ENCODE measurements around the gene DLGAP5.

Gene DLGAP5

GRCh38 chr14:55116246-55117030 is 74.9 kb downstream of the DLGAP5 start:
- H3K4me3 ChIP-seq (ENCODE audit: low read depth, low read length), result no peak overlapping the region

- no peak overlapping the region for H3K4me3 ChIP-seq (ENCODE audit: low read depth, low read length)
Observed at GRCh38 chr14:55115861-55116245, 75.5 kb downstream of the DLGAP5 start.

- no peak overlapping the region for H3K4me3 ChIP-seq (ENCODE audit: low read depth, low read length)
Observed at GRCh38 chr14:55115460-55115859, 75.9 kb downstream of the DLGAP5 start.

- H3K4me3 ChIP-seq (ENCODE audit: low read depth, low read length), result no peak overlapping the region
Observed at GRCh38 chr14:55114720-55115119, 76.7 kb downstream of the DLGAP5 start.

- no peak overlapping the region for H3K4me3 ChIP-seq (ENCODE audit: low read depth, low read length)
Observed at GRCh38 chr14:55111122-55111708, 80.2 kb downstream of the DLGAP5 start.

- no peak overlapping the region for H3K4me3 ChIP-seq (ENCODE audit: low read depth, low read length)
Observed at GRCh38 chr14:55109836-55110235, 81.5 kb downstream of the DLGAP5 start.

- H3K4me3 ChIP-seq (ENCODE audit: low read depth, low read length), result no peak overlapping the region
Observed at GRCh38 chr14:55107766-55108554, 83.4 kb downstream of the DLGAP5 start.

GRCh38 chr14:55105991-55106390 is 85.4 kb downstream of the DLGAP5 start:
- H3K4me3 ChIP-seq (ENCODE audit: low read depth, low read length), result no peak overlapping the region

GRCh38 chr14:55103971-55104954 is 87.1 kb downstream of the DLGAP5 start:
- H3K4me3 ChIP-seq (ENCODE audit: low read depth, low read length), result no peak overlapping the region

- no peak overlapping the region for H3K4me3 ChIP-seq (ENCODE audit: low read depth, low read length)
Observed at GRCh38 chr14:55103005-55103640, 88.3 kb downstream of the DLGAP5 start.

GRCh38 chr14:55102141-55102621 is 89.2 kb downstream of the DLGAP5 start:
- no peak overlapping the region for H3K4me3 ChIP-seq (ENCODE audit: low read depth, low read length)

GRCh38 chr14:55101698-55102097 is 89.7 kb downstream of the DLGAP5 start:
- no peak overlapping the region for H3K4me3 ChIP-seq (ENCODE audit: low read depth, low read length)

GRCh38 chr14:55099756-55100155 is 91.6 kb downstream of the DLGAP5 start:
- no peak overlapping the region for H3K4me3 ChIP-seq (ENCODE audit: low read depth, low read length)

- no peak overlapping the region for H3K4me3 ChIP-seq (ENCODE audit: low read depth, low read length)
Observed at GRCh38 chr14:55098561-55098898, 92.9 kb downstream of the DLGAP5 start.

Measured in iPS-11a (cell line).